B cell (primary cell): ENCODE data around the gene RPS14. TPM values are rescaled to one million over a fixed set of nuclear protein-coding genes. Genes with fewer than 3 reads are reported as not detected.

Experiments
- ATAC-seq: fragments of 200-7000 bp; cut with Tn5 transposase; one replicate; pipeline ENCODE4 v1.10.0; 2021; ENCODE audit warnings: low read depth, mild to moderate bottlenecking, moderate number of reproducible peaks, moderate library complexity
- CTCF ChIA-PET: fragments of 350-600 bp; sonication (Branson Sonifier 250); formaldehyde crosslinking; loops from one replicate; lab custom pipeline; 2021; ENCODE audit warnings: antibody characterized with exemption, inconsistent platforms; lab: Charles Lee
- POLR2A ChIA-PET: fragments of 350-600 bp; sonication (Branson Sonifier 250); formaldehyde crosslinking; loops from one replicate; lab custom pipeline; 2021; ENCODE audit warnings: antibody characterized with exemption; lab: Charles Lee
- DNase-seq: peaks from one replicate; pipeline ENCODE4 v3.0.0; 2013
- H2AFZ ChIP-seq: 2 replicates; pipeline ENCODE4 v1.6.1; 2012; ENCODE audit warnings: mild to moderate bottlenecking, low read depth, low read length; ENCODE audit not compliant: insufficient read depth, poor library complexity, severe bottlenecking
- H3K27ac ChIP-seq, 2 donors: 1 replicate in 1 of 2; 2 replicates in 1 of 2; pipeline ENCODE4 v1.5.1; 2012 to 2013; ENCODE audit warnings: low read length in 2 of 2, mild to moderate bottlenecking in 2 of 2, moderate library complexity in 1 of 2
- H3K27me3 ChIP-seq, 4 experiments: fragments of 200-600 bp in 1 of 4; sonication (generic) in 1 of 4; replicated peaks in 1 of 4; 1 replicate in 2 of 4; 2 replicates in 2 of 4; pipeline versions ENCODE4 v1.6.1 to v1.7.0; 2013 to 2016; ENCODE audit warnings: low read length in 3 of 4, mild to moderate bottlenecking in 2 of 4, mixed read lengths in 1 of 4, moderate library complexity in 1 of 4; ENCODE audit not compliant: insufficient read depth in 4 of 4, control insufficient read depth in 3 of 4; ENCODE audit errors: control extremely low read depth in 1 of 4
- H3K36me3 ChIP-seq, 2 experiments: replicated peaks in 1 of 2; 1 replicate in 1 of 2; 2 replicates in 1 of 2; pipeline versions ENCODE4 v1.6.1 to v1.7.1; 2013; ENCODE audit warnings: low read length in 1 of 2; ENCODE audit not compliant: insufficient read depth in 2 of 2, control insufficient read depth in 1 of 2; ENCODE audit errors: control extremely low read depth in 1 of 2, extremely low read depth in 1 of 2
- H3K4me1 ChIP-seq, 2 donors: fragments of 200-600 bp in 1 of 2; sonication (generic) in 1 of 2; 1 replicate in 1 of 2; 2 replicates in 1 of 2; pipeline versions ENCODE4 v1.5.1 to v1.6.1; 2013 to 2017; ENCODE audit warnings: low read length in 2 of 2; ENCODE audit not compliant: control insufficient read depth in 2 of 2, insufficient read depth in 2 of 2
- H3K4me2 ChIP-seq: replicated peaks from 2 replicates; pipeline ENCODE3; 2012; ENCODE audit warnings: mild to moderate bottlenecking, low read depth, low read length; ENCODE audit not compliant: poor library complexity, severe bottlenecking
- H3K4me3 ChIP-seq, 5 experiments: fragments of 200-600 bp in 1 of 5; sonication (generic) in 1 of 5; 1 replicate in 3 of 5; 2 replicates in 2 of 5; pipeline versions ENCODE4 v1.5.1 to v1.7.0; 2011 to 2016; ENCODE audit warnings: low read length in 4 of 5, mild to moderate bottlenecking in 4 of 5, low read depth in 2 of 5, control low read depth in 1 of 5, moderate library complexity in 1 of 5; ENCODE audit not compliant: insufficient read depth in 1 of 5; ENCODE audit errors: control extremely low read depth in 1 of 5, extremely low read depth in 1 of 5
- H3K79me2 ChIP-seq: fragments of 200-600 bp; sonication (generic); one replicate; pipeline ENCODE4 v1.6.0; 2016; ENCODE audit warnings: low read length; ENCODE audit not compliant: control insufficient read depth, insufficient read depth
- H3K9ac ChIP-seq: fragments of 200-600 bp; sonication (generic); 2 replicates; pipeline ENCODE4 v1.6.1; 2017; ENCODE audit warnings: mild to moderate bottlenecking, low read length, moderate library complexity
- H3K9me3 ChIP-seq, 3 donors: one replicate each; pipeline versions ENCODE4 v1.6.1 to v1.7.1; 2013; ENCODE audit warnings: low read length in 2 of 3; ENCODE audit not compliant: control insufficient read depth in 2 of 3, insufficient read depth in 1 of 3; ENCODE audit errors: control extremely low read depth in 1 of 3
- H4K20me1 ChIP-seq: 2 replicates; pipeline ENCODE4 v1.6.0; 2012; ENCODE audit warnings: mild to moderate bottlenecking, low read length; ENCODE audit not compliant: insufficient read depth, control insufficient read depth, poor library complexity, severe bottlenecking
- H3K27ac Mint-ChIP-seq: one replicate; pipeline ENCODE4 v1.8.0; 2021; ENCODE audit warnings: mixed read lengths
- H3K27me3 Mint-ChIP-seq: one replicate; pipeline ENCODE4 v1.8.0; 2021; ENCODE audit warnings: mixed read lengths
- H3K4me1 Mint-ChIP-seq: one replicate; pipeline ENCODE4 v1.8.0; 2021; ENCODE audit warnings: mixed read lengths
- H3K4me3 Mint-ChIP-seq: one replicate; pipeline ENCODE4 v1.8.0; 2021; ENCODE audit warnings: mixed read lengths
- H3K9me3 Mint-ChIP-seq: one replicate; pipeline ENCODE4 v1.8.0; 2022; ENCODE audit warnings: mixed read lengths; ENCODE audit not compliant: insufficient read depth
- CTCF ChIP-seq: fragments of 200-600 bp; IDR thresholded peaks from one replicate; pipeline ENCODE4 v1.8.0; 2022; ENCODE audit warnings: antibody characterized with exemption, mild to moderate bottlenecking
- EZH2 ChIP-seq: IDR thresholded peaks from 2 replicates; pipeline ENCODE4 v1.6.1; 2012; ENCODE audit warnings: borderline replicate concordance, low read depth, mild to moderate bottlenecking, moderate library complexity, low read length; ENCODE audit not compliant: insufficient read depth, poor library complexity, severe bottlenecking
- WGBS: methylation state at CpG from one replicate; pipeline ENCODE4 v1.1.5; 2013; ENCODE audit warnings: missing lambda C conversion rate; ENCODE audit not compliant: insufficient coverage; 5-methylcytosine and 5-hydroxymethylcytosine counted together
- intact Hi-C: fragments of 100-400 bp; cut with micrococcal nuclease; formaldehyde crosslinking; loops from one replicate; pipeline ENCODE4 v1.10.0; 2022
- polyA minus RNA-seq: library from RNA; depleted of rRNA, polyadenylated mRNA; stranded (reverse); fragments of >200 nt; gene quantifications from 2 replicates; pipeline ENCODE4 v1.2.3, GENCODE V29; 2012
- polyA plus RNA-seq: library from polyadenylated mRNA; depleted of rRNA; stranded (reverse); fragments of >200 nt; gene quantifications from 2 replicates; pipeline ENCODE4 v1.2.3, GENCODE V29; 2012
- total RNA-seq, 2 donors: library from RNA; stranded (reverse); fragments of 120-200 nt in 1 of 2; gene quantifications; 1 replicate in 1 of 2; 2 replicates in 1 of 2; pipeline versions ENCODE4 v1.2.3 to v1.2.4, GENCODE V29; 2013 to 2022

Gene RPS14
- total RNA-seq (3,565 and 3,740 TPM in 2 replicates), polyA plus RNA-seq (5,742 and 6,881 TPM in 2 replicates), polyA minus RNA-seq (2,884 and 5,201 TPM in 2 replicates)
- 4,667 TPM for total RNA-seq (2013)

DNA sequence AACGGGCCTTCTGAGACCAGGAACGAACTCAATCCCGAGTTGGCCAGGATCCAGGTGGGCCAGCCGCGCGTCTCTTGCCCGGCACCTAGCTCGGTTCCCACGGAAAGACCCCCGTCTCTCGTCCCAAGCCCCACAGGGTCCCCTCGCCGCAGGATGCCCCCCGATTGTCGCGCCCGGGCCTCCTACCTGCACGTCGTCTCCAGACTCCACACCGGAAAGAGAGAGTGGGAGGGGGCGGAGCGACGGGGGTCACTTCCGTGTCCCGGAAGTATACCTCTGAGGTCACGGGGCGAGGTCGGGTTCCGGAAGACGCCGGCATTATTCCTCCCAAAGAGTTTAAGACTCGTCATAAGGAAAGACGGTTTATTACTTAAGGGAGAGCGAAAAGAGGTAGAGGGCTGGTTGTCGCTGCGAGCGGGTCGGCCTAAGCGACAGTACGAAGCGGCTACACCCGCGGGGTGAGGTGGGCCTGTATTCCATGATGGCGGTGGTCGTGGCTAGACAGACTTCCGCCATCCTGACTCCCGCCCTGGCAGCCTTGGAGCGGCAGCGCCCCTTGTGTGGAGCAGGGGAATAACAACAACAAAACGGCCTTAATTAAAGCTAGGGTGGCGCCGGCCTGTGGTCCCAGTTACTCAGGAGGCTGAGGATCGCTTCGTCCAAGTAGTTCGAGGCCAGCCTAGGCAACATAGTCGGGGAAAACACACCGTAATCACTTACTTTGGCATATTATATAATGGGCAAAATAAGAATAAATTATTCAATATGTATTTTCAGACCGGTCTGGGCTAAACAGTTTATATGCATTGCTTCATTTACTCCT lies at the start of gene RPS14:
Gene RPS14 (minus strand): TSS at position 223 of the 823 bp plus-strand sequence. CDS start 2,006 bp downstream, outside the sequence.
- Mint-ChIP-seq H3K27ac (peak within 1 kb of the TSS; percentile 100), H3K4me1 (peaks cover 30% of the 10 kb centered on the region), H3K27me3 (no peaks in the 10 kb centered on the region), H3K9me3 (no peaks in the 10 kb centered on the region), H3K4me3 (peak within 1 kb of the TSS; percentile 100)
- ATAC-seq: peak; percentile 94
- Histone ChIP-seq H3K4me1 (peaks cover 23 to 32% of the 10 kb centered on the region in 2 donors), H3K9me3 (no peaks in the 10 kb centered on the region), H3K27me3 (no peaks in the 10 kb centered on the region), H3K9ac (peak within 1 kb of the TSS; percentile 96), H3K36me3 (peaks cover 2 to 36% of the 10 kb centered on the region in 2 experiments), H4K20me1 (peaks cover 47% of the 10 kb centered on the region), H3K4me2 (peak within 1 kb of the TSS; percentile 92), H2AFZ (peak within 1 kb of the TSS; percentile 80), H3K79me2 (peaks cover 36% of the 10 kb centered on the region), H3K4me3 (peak within 1 kb of the TSS; percentile 80 to 98 (median 97)), H3K27ac (peak within 1 kb of the TSS; percentile 90 to 98)
- ChIA-PET CTCF (interaction anchor here (0.7 to 2.9 kb wide), 21 partner anchors 9 to 397 kb away, joined by 3 to 38 read pairs (median 7); partner anchors contain the start of genes CD74, DCTN4, IRGM and RBM22), POLR2A (interaction anchor here (0.6 to 2.3 kb wide), 18 partner anchors 11 to 307 kb away, joined by 3 to 47 read pairs (median 4); partner anchors contain the start of genes CD74, RBM22 and TCOF1)
- DNase-seq: peak; percentile 99
- TF ChIP-seq CTCF (peak; percentile 95), EZH2 (no peak)
- intact Hi-C loops: loop anchor here (1.0 to 10.0 kb wide), 8 partner anchors 13 to 309 kb away; partner anchors contain the start of genes DCTN4 and TCOF1
- WGBS: under 1% methylated on average over 48 of the region's 58 CpGs

- H3K79me2 ChIP-seq: peaks cover 22% of the 10 kb centered on the region
- peaks cover 12% of the 10 kb centered on the region for H3K4me1 Mint-ChIP-seq
- no peak overlapping the region for H3K9ac ChIP-seq
- ATAC-seq (no peak), DNase-seq (no peak)
- H3K9me3 ChIP-seq: no peaks in the 10 kb centered on the region
- H3K27ac ChIP-seq: no peak overlapping the region
- H3K4me1 ChIP-seq: peaks cover 7 to 11% of the 10 kb centered on the region in 2 donors
- no peak overlapping the region for H3K4me3 Mint-ChIP-seq
- H3K36me3 ChIP-seq: no peaks in the 10 kb centered on the region
- no peaks in the 10 kb centered on the region for H4K20me1 ChIP-seq
- H2AFZ ChIP-seq: no peak overlapping the region
- H3K27me3 Mint-ChIP-seq: no peaks in the 10 kb centered on the region
- no peaks in the 10 kb centered on the region for H3K27me3 ChIP-seq
- H3K4me3 ChIP-seq: no peak overlapping the region
- CTCF ChIA-PET: interaction anchor here (0.7 kb wide), 1 partner anchor 9 kb away, joined by 4 read pairs; no protein-coding TSS in a partner anchor
- intact Hi-C loops: no loop called here
- no peak overlapping the region for H3K4me2 ChIP-seq
- POLR2A ChIA-PET: no interaction called here
- H3K9me3 Mint-ChIP-seq: no peaks in the 10 kb centered on the region
- TF ChIP-seq EZH2: no peak
- TF ChIP-seq CTCF: no peak
- H3K27ac Mint-ChIP-seq: no peak overlapping the region
Measured at GRCh38 chr5:150498971-150499370, 49.4 kb upstream of the RPS14 start.
